ENCODE data around the gene PRELID3B.
A peak's percentile ranks its signal among the peaks of the same experiment; 100 is the strongest.

Gene PRELID3B

GRCh38 chr20:59007665-59008511 lies 34.7 kb downstream of the PRELID3B start:
- no peak for DNase-seq

DNA sequence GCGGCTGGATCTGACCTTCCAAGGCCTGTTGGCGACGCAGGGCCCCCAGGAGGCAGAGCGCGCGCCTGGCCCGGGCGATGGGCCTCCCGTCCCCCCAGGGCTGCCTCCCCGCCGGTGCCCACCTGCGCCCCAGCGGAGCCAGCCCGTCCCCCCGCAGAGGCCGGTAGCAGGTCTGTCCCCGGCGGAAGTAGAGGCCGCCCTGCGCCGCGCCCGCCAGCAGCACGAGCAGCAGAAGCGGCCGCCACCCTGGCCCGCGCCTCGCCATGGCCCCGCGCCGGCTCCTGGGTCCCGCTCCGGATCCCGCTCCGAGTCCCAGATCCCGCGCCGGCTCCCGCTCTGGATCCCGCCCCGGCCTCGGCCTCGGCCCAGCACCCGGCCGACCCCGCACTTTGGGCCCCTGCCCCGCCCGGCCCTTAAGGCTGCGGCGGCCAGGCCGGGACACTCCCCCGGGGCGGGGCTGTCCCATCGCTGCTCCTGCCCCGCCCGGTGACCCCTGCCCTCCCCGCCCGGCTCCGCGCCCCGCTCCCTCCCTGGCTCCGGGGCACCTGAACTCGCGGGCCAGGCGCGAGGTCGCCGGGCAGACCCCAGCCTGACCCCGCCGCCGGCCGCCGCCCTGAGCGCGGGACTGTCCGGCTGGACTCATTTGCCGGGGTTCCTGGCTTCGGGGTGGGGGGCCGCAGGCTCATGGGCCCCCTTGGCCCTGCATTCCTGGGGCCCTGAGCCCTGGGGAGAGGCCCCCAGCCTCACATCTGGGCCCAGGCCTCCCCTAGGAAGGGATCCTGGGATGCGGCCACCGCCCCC lies 35.5 kb downstream of the PRELID3B start, which contains the start of gene CTSZ:
Gene CTSZ, minus strand, starts transcription at position 391 of the 801 bp plus-strand sequence. Its CDS starts 126 bp downstream, at position 265.
- peak; percentile 57 to 70 for DNase-seq

DNA sequence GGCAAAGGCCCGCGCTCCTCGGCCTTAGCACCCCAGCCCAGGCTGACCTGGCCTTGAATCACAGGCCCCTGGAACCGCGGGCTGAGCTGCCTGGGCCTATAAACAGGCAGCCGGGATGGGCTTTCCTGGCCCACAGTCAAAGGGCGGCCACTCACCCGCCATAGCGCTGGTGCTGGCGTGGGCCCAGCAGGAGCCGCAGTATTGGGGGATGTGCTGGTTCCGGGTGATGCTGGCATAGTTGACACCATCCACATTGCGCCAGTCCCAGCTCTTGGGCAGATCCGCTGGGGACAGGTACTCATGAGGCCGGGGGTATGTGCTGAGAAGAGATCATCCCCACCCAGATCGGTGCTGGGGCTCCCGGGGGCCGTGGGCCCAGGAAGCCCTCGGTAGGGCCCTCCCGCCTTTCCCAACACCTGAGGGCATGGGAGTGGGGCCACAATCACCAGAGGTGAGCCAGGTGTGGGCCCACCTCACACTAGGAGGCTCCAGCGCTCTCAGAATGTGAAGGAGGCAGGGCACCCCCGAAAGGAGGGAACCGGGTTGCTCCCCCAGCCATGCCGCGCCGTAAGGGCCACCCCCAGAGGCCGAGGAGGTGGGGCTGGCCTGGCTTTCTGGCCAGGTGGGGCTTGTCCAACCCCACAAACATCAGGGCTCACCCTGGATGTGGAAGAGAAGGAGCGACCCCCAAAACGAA lies 36.3 kb downstream of the PRELID3B start:
- no peak for DNase-seq

GRCh38 chr20:59005523-59006166 lies 36.9 kb downstream of the PRELID3B start:
- no peak for DNase-seq

DNA sequence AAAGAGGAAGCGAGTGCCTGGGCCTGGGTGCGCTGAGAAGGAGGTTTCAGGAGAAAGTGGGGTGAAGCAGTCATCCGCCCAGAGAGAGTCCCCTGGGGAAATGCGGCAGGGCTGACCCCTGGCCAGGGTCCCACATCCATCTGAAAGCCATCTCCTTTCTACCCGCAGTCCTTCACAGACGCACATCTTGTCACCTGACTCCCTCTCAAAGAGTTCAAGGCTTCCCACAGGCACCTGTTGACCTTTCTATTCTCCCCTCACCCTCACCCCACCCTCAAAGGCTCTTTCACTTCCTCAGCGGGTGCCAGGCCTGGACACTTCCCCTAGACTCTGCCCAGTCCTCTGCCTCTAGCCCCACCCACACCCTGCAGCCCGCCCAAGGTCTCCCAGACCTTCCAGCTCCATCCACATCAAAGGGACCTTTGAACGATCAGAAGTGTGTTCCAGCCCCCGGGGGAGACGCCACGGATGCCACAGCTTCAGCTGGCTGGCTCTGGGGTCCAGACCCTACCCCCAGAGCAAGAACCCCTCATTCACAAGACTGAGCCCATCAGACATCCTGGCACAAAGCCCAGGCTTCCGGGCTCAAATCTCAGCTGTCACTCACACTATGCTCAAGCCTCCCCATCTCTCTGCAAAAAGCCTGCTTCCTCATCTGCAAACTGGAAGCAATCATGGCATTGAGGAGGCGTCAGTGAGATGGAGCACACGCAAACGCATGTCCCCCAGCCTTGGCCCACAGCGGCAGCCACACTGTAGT lies 37.6 kb downstream of the PRELID3B start:
- peak in 1 of 2 experiments; percentile 54 for DNase-seq

GRCh38 chr20:59004493-59004762 lies 38.2 kb downstream of the PRELID3B start:
- DNase-seq, result peak; percentile 53 to 58

- no peak for DNase-seq
Observed at GRCh38 chr20:59003836-59004492, 38.6 kb downstream of the PRELID3B start.

GRCh38 chr20:59002874-59003399 lies 39.6 kb downstream of the PRELID3B start:
- no peak for DNase-seq

- DNase-seq, result no peak
Observed at GRCh38 chr20:59002388-59002787, 40.2 kb downstream of the PRELID3B start.

DNA sequence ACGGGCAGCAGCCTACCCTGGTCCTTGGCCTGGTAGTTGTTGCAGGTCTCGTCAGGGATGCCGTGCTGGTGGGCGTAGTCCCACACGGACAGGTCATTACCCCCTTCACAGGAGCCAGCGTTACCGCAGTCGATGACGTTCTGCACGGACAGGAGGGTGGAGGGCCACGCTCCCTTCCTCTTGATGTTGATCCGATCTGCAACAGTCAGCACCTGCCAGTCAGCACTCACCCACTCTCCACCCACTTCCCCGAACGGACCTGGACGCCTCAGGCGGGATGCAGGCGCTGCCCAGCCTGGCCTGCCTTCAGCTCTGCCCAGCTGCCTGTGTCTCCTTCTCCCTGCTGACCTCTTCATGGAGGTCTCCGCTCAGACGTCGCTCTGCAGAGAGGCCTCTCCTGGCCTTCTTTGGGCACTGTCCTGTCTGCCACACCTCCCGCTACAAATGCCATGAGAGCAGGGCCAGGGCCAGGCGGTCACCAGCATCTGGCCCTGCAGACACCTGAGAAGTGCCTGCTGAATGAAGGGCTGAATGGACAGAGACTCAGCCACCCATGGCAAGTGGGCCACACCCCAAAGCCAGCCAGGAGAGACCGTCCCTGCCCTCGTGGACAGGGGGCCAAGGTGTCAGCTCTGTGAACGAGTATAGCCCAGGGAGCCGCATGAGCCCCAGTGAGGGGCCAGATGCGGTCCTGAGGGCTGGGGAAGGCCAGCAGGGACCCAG lies 41.0 kb downstream of the PRELID3B start:
- no peak for DNase-seq

DNA sequence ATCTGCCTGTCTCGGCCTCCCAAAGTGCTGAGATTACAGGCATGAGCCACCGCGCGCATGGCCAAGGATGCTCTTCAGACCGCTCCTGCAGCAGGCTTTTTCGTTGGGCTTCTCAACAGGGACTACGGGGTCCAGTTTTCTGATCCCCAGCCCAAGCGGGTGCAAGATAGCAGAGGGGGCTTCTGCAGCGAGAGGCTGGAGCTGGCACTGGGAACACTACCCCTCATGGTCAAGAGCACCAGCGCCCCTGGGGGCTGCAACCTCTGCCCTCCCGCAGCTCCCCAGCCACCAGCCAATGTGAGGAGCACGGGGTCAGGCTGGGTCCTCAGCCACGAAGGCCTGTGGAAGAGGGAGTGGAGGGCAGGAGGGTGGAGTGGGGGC lies 41.5 kb downstream of the PRELID3B start:
- DNase-seq, result no peak

- no peak for DNase-seq
Observed at GRCh38 chr20:59000326-59000725, 42.3 kb downstream of the PRELID3B start.

- no peak for DNase-seq
Observed at GRCh38 chr20:58998656-58999055, 43.9 kb downstream of the PRELID3B start.

- no peak for DNase-seq
Observed at GRCh38 chr20:58997141-58997770, 45.3 kb downstream of the PRELID3B start.

DNA sequence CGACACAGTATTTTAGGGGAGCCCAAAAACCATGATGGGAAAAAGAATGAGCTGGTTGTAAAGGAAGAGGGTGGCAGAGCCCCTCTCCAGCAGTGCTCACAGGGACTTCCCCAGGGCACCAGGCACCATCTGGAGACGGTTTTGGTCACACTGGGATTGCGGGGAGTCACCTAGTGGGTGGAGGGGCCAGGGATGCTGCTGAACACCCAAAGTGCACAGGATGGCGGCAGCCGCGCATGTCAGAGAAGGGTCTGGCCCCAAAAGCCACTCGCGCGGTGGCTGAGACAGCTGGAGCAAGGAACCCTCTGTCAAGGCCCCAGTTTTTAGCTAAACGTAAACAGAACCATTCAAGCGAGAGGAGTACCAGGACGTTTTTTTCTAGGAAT lies 46.4 kb downstream of the PRELID3B start:
- no peak for DNase-seq

- DNase-seq, result no peak
Observed at GRCh38 chr20:58995461-58996225, 46.9 kb downstream of the PRELID3B start.

DNA sequence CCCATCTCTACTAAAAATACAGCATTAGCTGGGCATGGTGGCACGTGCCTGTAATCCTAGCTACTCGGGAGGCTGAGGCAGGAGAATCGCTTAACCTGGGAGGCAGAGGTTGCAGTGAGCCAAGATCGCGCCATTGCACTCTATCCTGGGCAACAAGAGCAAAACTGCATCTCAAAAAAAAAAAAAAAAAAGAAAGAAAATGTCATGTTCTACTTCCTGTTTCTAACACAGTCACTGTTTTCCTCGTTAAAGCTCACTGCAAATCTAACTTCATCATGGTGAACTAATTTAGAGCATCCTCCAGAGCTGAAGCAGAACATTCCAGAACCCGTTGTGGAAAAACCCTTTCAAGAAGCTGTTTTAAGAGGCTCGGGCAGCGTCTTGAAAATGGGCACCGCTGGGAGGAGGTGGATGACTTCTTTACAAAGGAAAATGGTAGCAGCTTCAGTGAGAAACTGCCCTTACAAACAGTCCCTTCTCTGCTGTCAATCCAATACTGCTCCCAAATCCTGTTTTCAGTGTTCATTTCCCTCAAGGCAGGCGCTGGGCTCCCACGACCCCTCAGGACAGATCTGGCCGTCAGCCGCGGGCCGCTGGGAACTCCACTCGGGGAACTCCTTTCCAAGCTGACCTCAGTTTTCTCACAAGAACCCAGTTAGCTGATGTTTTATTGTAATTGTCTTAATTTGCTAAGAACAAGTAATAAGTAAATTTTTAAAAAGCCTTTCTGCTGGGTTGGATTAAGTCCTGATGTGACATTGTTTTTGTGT lies 48.0 kb downstream of the PRELID3B start:
- DNase-seq, result no peak
